HCT116 (cell line): ENCODE results near the gene ACOXL. TPM values are rescaled to one million over a fixed set of nuclear protein-coding genes. Genes with fewer than 3 reads are reported as not detected.
"Not testable (repeated sequence)": the region's sequence is repeated elsewhere in the genome, so short reads cannot be mapped to it uniquely, and the experiment has no call there.

Experiments
- ATAC-seq: fragments of 200-7000 bp; cut with Tn5 transposase; 2 replicates; pipeline ENCODE4 v1.9.1; 2020; ENCODE audit warnings: mild to moderate bottlenecking, moderate library complexity
- BruUV-seq: library from RNA; stranded (reverse); fragments of 400-500 nt; replicated peaks from 2 replicates; lab custom pipeline; 2021; lab: Mats Ljungman, UMichigan
- CTCF ChIA-PET: fragments of 300-600 bp; sonication (Branson Sonifier 250); formaldehyde crosslinking; loops from one replicate; lab custom pipeline; 2021; ENCODE audit warnings: antibody characterized with exemption; lab: Charles Lee
- POLR2A ChIA-PET: fragments of 300-600, 350-600 bp; sonication (Branson Sonifier 250); formaldehyde crosslinking; loops from one replicate; lab custom pipeline; 2021; ENCODE audit warnings: antibody characterized with exemption; lab: Charles Lee
- RAD21 ChIA-PET, 2 experiments: fragments of 300-600 bp; sonication (Branson Sonifier 250); formaldehyde crosslinking; loops; one replicate each; lab custom pipeline; 2023; ENCODE audit warnings: low total read pairs in 2 of 2; ENCODE audit not compliant: uncharacterized antibody in 2 of 2, unreplicated experiment in 2 of 2, low non-redundant PET in 1 of 2; lab: Charles Lee
- DNase-seq: peaks from one replicate; pipeline ENCODE4 v3.0.0-alpha.2; 2010; ENCODE audit warnings: low read depth, low spot score
- H2AFZ ChIP-seq: fragments of 200-600 bp; shearing (Covaris generic), sonication (generic); 2 replicates; pipeline ENCODE4 v1.6.1; 2017; ENCODE audit warnings: low read depth, mixed run types, mixed read lengths, antibody characterized with exemption, low read length; ENCODE audit not compliant: poor library complexity, severe bottlenecking
- H3K27ac ChIP-seq: 2 replicates; pipeline ENCODE4 v1.5.1; 2012; ENCODE audit warnings: low read depth, low read length
- H3K27me3 ChIP-seq: fragments of 200-600 bp; sonication (generic); 2 replicates; pipeline ENCODE4 v1.6.1; 2016; ENCODE audit warnings: mixed run types, low read length, mixed read lengths; ENCODE audit not compliant: insufficient read depth
- H3K36me3 ChIP-seq, 2 experiments: fragments of 200-500 bp in 1 of 2; fragments of 200-600 bp in 1 of 2; sonication (Bioruptor generic) in 1 of 2; sonication (generic) in 1 of 2; 2 replicates each; pipeline versions ENCODE4 v1.5.1 to v1.6.1; 2014 to 2016; ENCODE audit warnings: low read length in 2 of 2, inconsistent platforms in 1 of 2, mixed read lengths in 1 of 2, mixed run types in 1 of 2; ENCODE audit not compliant: insufficient read depth in 2 of 2, control insufficient read depth in 1 of 2
- H3K4me1 ChIP-seq, 2 experiments: fragments of 200-600 bp in 1 of 2; sonication (generic) in 1 of 2; 2 replicates each; pipeline versions ENCODE4 v1.5.1 to v1.6.1; 2012 to 2017; ENCODE audit warnings: low read length in 2 of 2, inconsistent platforms in 1 of 2, mild to moderate bottlenecking in 1 of 2, mixed read lengths in 1 of 2, mixed run types in 1 of 2, moderate library complexity in 1 of 2; ENCODE audit not compliant: insufficient read depth in 2 of 2, control insufficient read depth in 1 of 2
- H3K4me2 ChIP-seq: fragments of 200-600 bp; sonication (generic); 2 replicates; pipeline ENCODE4 v1.6.1; 2017; ENCODE audit warnings: mixed run types, low read length, mixed read lengths
- H3K4me3 ChIP-seq, 2 experiments: fragments of 200-600 bp in 1 of 2; sonication (generic) in 1 of 2; replicated peaks in 1 of 2; 2 replicates each; pipeline ENCODE4 v1.5.1; 2011 to 2016; ENCODE audit warnings: low read length in 2 of 2, control low read depth in 1 of 2, low read depth in 1 of 2, mild to moderate bottlenecking in 1 of 2, mixed read lengths in 1 of 2, mixed run types in 1 of 2
- H3K79me2 ChIP-seq: fragments of 200-600 bp; sonication (generic); 2 replicates; pipeline ENCODE4 v1.6.1; 2017; ENCODE audit warnings: mild to moderate bottlenecking, mixed run types, low read length, moderate library complexity, mixed read lengths; ENCODE audit not compliant: insufficient read depth
- H3K9ac ChIP-seq: fragments of 200-600 bp; sonication (generic); 2 replicates; pipeline ENCODE4 v1.6.1; 2016; ENCODE audit warnings: low read length, mixed read lengths
- H3K9me2 ChIP-seq: fragments of 200-600 bp; sonication (generic), shearing (Covaris generic); 2 replicates; pipeline ENCODE4 v1.6.1; 2017; ENCODE audit warnings: mixed run types, mild to moderate bottlenecking, moderate library complexity; ENCODE audit not compliant: insufficient read depth
- H3K9me3 ChIP-seq, 2 experiments: fragments of 200-500 bp in 1 of 2; fragments of 200-600 bp in 1 of 2; sonication (Bioruptor generic) in 1 of 2; sonication (generic) in 1 of 2; 2 replicates each; pipeline ENCODE4 v1.6.1; 2014 to 2017; ENCODE audit warnings: low read length in 2 of 2, mixed read lengths in 2 of 2, inconsistent platforms in 1 of 2, low read depth in 1 of 2, mild to moderate bottlenecking in 1 of 2, mixed run types in 1 of 2, moderate library complexity in 1 of 2; ENCODE audit not compliant: control insufficient read depth in 1 of 2, insufficient read depth in 1 of 2
- H4K20me1 ChIP-seq: fragments of 200-600 bp; sonication (generic), shearing (Covaris generic); 2 replicates; pipeline ENCODE4 v1.6.1; 2017; ENCODE audit warnings: mixed run types, mild to moderate bottlenecking, moderate library complexity; ENCODE audit not compliant: insufficient read depth
- CBX3 ChIP-seq: IDR thresholded peaks from 2 replicates; pipeline ENCODE4 v1.6.1; 2012; ENCODE audit warnings: low read depth
- FOSL1 ChIP-seq: IDR thresholded peaks from 2 replicates; pipeline ENCODE4 v1.6.1; 2012; ENCODE audit warnings: low read depth
- MAX ChIP-seq: IDR thresholded peaks from 2 replicates; pipeline ENCODE4 v1.6.1; 2012
- POLR2A ChIP-seq: IDR thresholded peaks from 2 replicates; pipeline ENCODE4 v1.7.0; 2011; ENCODE audit warnings: borderline replicate concordance; ENCODE audit not compliant: insufficient read depth, insufficient read length; ENCODE audit errors: extremely low read depth
- REST ChIP-seq: IDR thresholded peaks from 2 replicates; pipeline ENCODE4 v1.6.1; 2012; ENCODE audit warnings: low read depth
- SP1 ChIP-seq: IDR thresholded peaks from 2 replicates; pipeline ENCODE4 v1.6.1; 2012; ENCODE audit warnings: low read depth
- SRF ChIP-seq: IDR thresholded peaks from 2 replicates; pipeline ENCODE4 v1.6.1; 2012; ENCODE audit warnings: low read depth
- ZBTB33 ChIP-seq: IDR thresholded peaks from 2 replicates; pipeline ENCODE4 v1.6.1; 2011; ENCODE audit warnings: mild to moderate bottlenecking, low read length, moderate library complexity; ENCODE audit not compliant: insufficient replicate concordance; ENCODE audit errors: extremely low read depth
- ZFX ChIP-seq: fragments of 450-650 bp; IDR thresholded peaks from 2 replicates; pipeline ENCODE4 v1.6.1; 2017
- intact Hi-C: fragments of 100-400 bp; cut with micrococcal nuclease; formaldehyde crosslinking; loops from 2 replicates; pipeline ENCODE4 v1.10.0; 2022
- total RNA-seq: library from RNA; stranded (reverse); gene quantifications from one replicate; pipeline ENCODE4 v1.2.1, GENCODE V29; 2021; ENCODE audit not compliant: unreplicated experiment

Gene ACOXL
- total RNA-seq, 1 experiment from 2014 or later: 5.5 TPM

- H3K9ac ChIP-seq: no peak overlapping the region
- H3K4me2 ChIP-seq: no peak overlapping the region
- no peak overlapping the region for H2AFZ ChIP-seq
- H3K27me3 ChIP-seq: no peaks in the 10 kb centered on the region
- intact Hi-C loops: no loop called here
- DNase-seq (no peak), ATAC-seq (no peak)
- no peaks in the 10 kb centered on the region for H3K9me2 ChIP-seq
- no peaks in the 10 kb centered on the region for H3K4me1 ChIP-seq
- H3K36me3 ChIP-seq: no peaks in the 10 kb centered on the region
- CTCF ChIA-PET: no interaction called here
- RAD21 ChIA-PET: no interaction called here
- H3K4me3 ChIP-seq: no peak overlapping the region
- BruUV-seq: no TSS peak
- H3K27ac ChIP-seq: no peak overlapping the region
- H3K79me2 ChIP-seq: no peaks in the 10 kb centered on the region
- peaks cover 0 to 4% of the 10 kb centered on the region in 2 experiments; a peak in 1 of 4 replicates for H3K9me3 ChIP-seq
- no peaks in the 10 kb centered on the region for H4K20me1 ChIP-seq
- POLR2A ChIA-PET: no interaction called here
- TF ChIP-seq ZBTB33 (no peak), SRF (no peak), POLR2A (no peak), FOSL1 (no peak), MAX (no peak), REST (no peak), ZFX (no peak), CBX3 (no peak), SP1 (no peak)
Measured at GRCh38 chr2:110691612-110692258, 40.6 kb upstream of the ACOXL start.

GRCh38 chr2:110695146-110695898, 37.1 kb upstream of the ACOXL start:
- H3K27ac ChIP-seq, H3K4me3 ChIP-seq, H3K9me3 ChIP-seq, POLR2A ChIA-PET, H3K4me2 ChIP-seq, DNase-seq, H3K36me3 ChIP-seq, RAD21 ChIA-PET, CTCF ChIA-PET, intact Hi-C loops, BruUV-seq, H3K9me2 ChIP-seq, H2AFZ ChIP-seq, H3K27me3 ChIP-seq, H3K9ac ChIP-seq, H3K79me2 ChIP-seq, ATAC-seq, H3K4me1 ChIP-seq, H4K20me1 ChIP-seq: not testable (repeated sequence)
